A673 (cell line): Measurements from ENCODE around the gene MUSK.

Experiments
- CTCF ChIP-seq: fragments of 300-800, 200-600 bp; sonication (generic); conservative IDR thresholded peaks from 2 replicates; pipeline ENCODE4 v1.5.1; 2017; ENCODE audit warnings: low read depth, mild to moderate bottlenecking, antibody characterized with exemption, low read length, moderate library complexity, mixed read lengths
- EZH2 ChIP-seq: fragments of 200-600 bp; sonication (generic); IDR thresholded peaks from 2 replicates; pipeline ENCODE4 v1.6.1; 2017; ENCODE audit warnings: borderline replicate concordance, low read depth, mild to moderate bottlenecking, mixed read lengths, antibody characterized with exemption, low read length; ENCODE audit not compliant: poor library complexity, severe bottlenecking

- TF ChIP-seq CTCF (no peak), EZH2 (no peak)
Measured at GRCh38 chr9:110832926-110833325, 164.3 kb downstream of the MUSK start.
